ENCODE measurements around the gene TRIO.

- TF ChIP-seq EZH2 (IDR thresholded peaks at IDR 0.05; ENCODE audit: low read length, unreplicated experiment) (no peak), CTCF (conservative IDR thresholded peaks at IDR 0.05; ENCODE audit: low read depth, low read length) (no peak)
These were observed 276.5 kb downstream of the TRIO start for GRCh38 chr5:14419686-14420085.
